Pulmonary artery endothelial cell (primary cell): Measurements from ENCODE around the gene TUBB4B. TPM values are rescaled to one million over a fixed set of nuclear protein-coding genes. Genes with fewer than 3 reads are reported as not detected.
"Not testable (repeated sequence)": the region's sequence is repeated elsewhere in the genome, so short reads cannot be mapped to it uniquely, and the experiment has no call there.

Experiments
- DNase-seq: peaks from one replicate; pipeline ENCODE4 v3.0.0-alpha.2; 2011; ENCODE audit warnings: low read depth, low spot score
- total RNA-seq: library from RNA; depleted of rRNA; stranded (reverse); fragments of >200 nt; gene quantifications from 2 replicates; pipeline ENCODE4 v1.2.3, GENCODE V29; 2014

The TUBB4B gene
- total RNA-seq, 1 donor from 2014 or later, result 279 TPM

DNA sequence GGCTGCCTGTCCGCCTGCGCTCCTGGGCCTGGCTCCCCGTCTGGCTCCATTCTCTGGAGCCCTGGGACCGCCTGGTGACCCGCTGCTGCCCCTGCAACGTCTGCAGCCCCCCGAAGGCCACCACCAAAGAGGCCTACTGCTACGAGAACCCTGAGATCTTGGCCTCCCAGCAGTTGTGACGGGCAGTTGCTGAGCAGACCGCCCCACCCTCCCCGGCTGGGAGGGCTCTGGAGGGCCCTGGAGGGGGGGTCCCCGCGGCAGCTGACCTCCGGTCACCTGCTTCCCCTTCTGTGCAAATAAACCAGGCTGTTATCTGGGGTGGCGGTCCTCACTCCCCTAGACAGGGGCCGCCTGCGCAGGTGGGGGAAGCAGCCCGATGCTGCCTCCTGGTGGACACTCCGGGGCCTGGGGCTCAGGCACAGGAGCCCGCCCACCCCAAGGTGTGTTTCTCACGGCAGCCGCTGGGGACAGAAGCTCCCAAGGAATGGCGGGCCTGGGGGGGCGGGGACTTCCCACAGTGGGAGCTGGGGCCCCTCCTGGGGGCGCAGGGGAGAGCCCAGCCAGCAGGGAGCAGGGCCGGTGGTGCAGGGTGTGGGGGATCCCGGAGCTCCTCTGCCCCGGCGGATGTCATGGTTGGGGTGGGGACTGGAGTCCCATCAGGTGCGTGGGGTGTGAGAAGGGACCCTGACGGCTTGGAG, 4.7 kb upstream of the TUBB4B start:
- DNase-seq, result peak; percentile 35

DNA sequence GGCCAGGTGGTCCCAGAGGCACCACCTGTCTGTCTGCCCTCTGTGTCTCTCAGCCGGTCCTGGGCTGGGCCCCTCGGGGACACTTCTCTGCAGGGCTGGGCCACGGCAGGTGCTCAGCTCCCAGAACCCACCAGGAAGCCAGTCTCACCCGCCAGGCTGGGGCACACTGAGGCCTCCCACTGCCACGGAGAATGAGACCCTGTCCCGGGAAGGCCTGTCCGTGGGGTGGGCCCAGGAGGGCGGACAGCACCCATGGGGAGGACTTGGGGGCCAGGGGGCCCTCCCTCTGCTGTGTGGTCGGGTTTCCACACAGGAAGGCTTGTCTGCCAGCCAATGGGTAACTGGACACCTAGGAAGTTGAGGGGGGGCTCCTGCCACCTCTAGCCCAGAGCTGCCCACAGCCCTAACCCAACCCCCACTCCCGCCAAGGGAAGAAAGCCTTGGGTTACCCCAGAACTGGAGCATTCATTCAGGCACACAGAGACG, 4.1 kb upstream of the TUBB4B start:
- no peak for DNase-seq

DNA sequence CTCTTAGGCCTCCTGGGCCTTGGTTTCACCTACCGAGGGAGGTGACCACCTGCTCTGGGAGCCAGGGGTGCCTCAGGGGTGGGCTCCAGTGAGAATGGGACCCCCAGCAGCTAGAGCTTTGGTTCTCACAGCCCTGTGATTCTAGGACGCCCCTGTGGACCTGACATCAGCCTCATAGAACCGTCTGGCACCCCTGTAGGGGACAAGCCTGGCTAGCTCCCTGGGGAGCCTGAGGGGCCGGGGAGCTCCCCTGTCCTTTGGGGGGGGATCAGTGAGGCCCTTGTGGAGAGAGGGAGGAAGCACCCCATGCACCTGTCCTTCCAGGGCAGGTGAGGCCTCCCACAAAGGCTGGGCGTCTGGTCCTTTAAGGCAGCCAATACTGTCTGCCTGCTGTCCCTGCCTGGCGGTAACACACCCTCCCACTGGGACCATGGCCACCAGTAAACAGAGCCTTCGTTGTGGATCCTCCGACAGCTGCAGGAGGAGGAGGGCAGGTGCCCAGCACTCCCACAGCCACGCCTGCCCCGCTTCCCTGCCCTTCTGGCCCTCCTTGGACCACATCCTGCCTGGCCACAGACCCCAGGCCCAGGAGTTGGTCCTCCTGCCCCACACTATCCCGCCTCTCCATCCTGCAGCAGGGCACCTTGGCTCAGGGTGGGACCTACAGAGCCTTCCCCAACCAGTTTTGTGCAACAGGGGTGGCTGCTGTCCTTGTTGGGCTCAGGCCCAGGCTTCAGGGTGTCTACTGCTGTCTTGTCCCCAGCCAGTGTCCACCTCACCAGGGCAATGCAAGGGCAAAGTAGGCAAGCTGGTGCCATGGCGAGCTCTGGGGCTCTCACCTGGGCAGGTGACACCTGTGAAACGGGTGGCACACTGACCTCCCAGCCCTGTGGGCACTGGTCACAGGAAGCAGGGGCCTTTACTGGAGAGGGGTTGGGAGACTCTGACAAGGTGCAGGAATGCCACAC, 3.0 kb upstream of the TUBB4B start:
- DNase-seq, result no peak

DNA sequence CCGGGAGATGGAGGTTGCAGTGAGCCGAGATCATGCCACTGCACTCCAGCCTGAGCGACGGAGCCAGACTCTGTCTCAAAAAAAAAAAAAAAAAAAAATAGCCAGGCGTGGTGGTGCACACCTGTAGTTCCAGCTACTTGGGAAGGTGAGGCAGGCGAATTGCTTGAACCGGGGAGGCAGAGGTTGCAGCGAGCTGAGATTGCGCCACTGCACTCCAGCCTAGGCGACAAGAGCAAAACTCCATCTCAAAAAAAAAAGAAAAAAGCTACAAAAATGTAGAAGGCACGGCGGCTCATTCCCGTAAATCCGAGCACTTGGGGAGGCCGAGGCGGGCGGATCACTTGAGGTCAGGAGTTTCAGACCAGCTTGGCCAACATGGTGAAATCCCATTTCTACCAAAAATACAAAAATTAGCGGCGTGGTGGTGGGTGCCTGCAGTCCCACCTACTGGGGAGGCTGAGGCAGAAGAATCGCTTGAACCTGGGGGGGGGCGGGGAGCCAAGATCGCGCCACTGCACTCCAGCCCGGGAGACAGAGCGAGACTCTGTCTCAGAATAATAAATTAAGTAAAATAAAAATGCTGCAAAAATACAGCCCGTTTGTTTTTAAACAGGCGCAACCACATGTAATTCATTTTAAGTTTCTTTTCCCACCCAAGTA, 1.4 kb upstream of the TUBB4B start:
- DNase-seq, result not testable (repeated sequence)

DNA sequence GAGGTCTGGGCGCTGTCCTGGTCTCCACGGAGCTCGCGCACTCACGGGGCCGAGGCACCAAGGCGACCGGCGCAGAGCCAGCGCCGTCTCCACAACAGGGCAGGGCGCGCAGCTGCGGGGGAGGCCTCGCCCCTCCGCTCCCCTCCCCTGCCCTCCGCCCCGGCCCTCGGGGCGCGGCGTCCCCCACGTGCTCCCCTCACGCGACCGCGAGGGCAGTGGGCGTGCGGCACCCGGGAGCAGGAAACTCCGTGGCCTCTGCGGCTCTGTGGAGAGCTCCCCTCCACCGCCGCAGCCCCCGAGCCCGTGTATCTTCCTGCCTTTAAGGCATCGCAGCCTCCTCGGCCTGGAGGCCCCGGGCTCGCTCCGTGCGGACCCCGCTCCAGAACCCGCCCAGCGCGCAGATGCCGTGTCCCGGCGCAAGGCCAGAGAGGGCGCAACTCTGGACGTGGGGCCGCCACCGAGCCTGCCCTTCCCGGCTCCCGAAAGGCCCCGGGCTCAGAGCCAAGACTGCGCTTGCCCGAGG, 708 bp upstream of the TUBB4B start:
- peak; percentile 30 for DNase-seq

DNA sequence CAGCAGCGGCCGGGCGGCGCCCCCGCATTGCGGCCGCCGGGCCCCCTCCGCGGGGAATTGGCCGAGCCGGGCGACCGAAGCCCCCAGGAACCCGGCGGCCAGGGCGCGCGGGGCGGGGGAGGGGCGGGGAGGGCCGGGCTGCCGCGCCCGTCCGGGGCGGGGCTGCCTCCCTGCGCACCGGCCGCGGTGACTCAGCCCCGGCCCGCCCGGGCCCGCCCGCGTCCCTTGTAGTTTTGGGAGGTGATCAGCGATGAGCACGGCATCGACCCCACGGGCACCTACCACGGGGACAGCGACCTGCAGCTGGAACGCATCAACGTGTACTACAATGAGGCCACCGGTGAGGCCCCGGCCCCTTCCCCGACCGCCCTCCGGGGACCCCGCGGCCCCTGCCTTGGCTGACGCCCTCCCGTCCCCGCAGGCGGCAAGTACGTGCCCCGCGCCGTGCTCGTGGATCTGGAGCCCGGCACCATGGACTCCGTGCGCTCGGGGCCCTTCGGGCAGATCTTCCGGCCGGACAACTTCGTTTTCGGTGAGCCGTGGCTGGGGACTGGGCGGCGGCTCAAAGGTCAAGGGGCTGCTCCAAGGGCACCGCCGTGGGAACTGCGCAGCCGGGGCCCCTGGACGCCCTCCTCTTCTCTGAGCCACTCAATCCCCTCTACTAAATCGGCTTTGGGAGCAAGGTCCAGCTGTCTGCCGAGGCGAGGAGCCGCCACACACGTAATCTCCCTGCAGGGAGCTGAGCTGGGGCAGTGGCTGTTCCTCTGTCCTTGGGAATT, 592 bp downstream of the TUBB4B start:
- no peak for DNase-seq

DNA sequence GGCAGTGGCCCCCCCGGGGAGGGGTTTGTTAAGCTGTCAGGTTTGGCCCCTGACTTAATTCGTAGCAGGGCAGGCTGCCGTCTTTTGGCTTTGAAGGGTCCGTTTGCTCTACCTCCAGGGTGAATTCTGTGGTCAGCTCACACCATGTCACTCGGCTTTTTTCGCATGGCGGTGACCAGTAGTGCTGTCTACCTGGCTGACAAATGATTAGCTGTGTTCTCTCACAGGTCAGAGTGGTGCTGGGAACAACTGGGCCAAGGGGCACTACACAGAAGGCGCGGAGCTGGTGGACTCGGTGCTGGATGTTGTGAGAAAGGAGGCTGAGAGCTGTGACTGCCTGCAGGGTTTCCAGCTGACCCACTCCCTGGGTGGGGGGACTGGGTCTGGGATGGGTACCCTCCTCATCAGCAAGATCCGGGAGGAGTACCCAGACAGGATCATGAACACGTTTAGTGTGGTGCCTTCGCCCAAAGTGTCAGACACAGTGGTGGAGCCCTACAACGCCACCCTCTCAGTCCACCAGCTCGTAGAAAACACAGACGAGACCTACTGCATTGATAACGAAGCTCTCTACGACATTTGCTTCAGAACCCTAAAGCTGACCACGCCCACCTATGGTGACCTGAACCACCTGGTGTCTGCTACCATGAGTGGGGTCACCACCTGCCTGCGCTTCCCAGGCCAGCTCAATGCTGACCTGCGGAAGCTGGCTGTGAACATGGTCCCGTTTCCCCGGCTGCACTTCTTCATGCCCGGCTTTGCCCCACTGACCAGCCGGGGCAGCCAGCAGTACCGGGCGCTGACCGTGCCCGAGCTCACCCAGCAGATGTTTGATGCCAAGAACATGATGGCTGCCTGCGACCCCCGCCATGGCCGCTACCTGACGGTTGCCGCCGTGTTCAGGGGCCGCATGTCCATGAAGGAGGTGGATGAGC, 1.4 kb downstream of the TUBB4B start:
- no peak for DNase-seq

DNA sequence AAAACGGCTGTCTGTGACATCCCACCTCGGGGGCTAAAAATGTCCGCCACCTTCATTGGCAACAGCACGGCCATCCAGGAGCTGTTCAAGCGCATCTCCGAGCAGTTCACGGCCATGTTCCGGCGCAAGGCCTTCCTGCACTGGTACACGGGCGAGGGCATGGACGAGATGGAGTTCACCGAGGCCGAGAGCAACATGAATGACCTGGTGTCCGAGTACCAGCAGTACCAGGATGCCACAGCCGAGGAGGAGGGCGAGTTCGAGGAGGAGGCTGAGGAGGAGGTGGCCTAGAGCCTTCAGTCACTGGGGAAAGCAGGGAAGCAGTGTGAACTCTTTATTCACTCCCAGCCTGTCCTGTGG, 2.2 kb downstream of the TUBB4B start:
- DNase-seq, result not testable (repeated sequence)

DNA sequence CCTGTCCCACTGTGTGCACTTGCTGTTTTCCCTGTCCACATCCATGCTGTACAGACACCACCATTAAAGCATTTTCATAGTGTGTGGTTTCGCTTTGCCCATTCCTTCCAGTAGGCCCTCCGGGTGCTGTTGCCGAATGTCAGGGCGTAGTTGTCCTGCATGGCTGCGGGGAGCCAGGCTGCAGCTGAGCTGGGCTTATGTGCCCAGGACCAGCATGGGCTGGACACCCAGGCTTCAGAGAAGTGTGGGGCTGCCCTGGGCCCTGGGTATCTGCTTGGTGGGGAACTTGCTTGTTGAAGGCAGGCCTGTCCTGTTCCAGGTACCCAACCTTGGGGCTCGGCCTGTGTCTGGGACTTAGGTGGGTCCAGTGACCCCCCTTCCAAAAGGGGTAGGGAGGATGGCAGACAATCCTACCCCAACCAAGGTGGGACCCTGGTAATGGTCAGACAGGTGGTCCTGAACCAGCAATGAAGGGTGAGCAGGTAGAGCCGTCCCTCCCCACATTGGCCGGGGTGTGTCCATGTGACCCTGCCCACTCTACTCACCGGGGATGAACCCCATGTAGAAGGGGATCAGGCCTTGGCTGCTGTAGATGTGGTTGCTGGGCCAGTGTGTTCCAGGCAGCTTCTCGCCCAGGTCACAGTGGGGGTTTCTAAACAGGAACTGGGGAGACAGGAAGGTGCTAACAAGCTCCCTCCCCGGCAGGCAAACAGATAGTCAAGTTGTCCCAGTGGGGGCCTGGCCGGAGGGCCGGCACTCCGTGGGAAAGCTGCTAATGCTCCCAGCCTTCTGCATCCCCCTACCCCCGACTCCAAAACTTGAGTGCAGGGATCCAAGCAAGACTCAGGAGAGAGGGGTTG, 2.8 kb downstream of the TUBB4B start:
- DNase-seq, result no peak

DNA sequence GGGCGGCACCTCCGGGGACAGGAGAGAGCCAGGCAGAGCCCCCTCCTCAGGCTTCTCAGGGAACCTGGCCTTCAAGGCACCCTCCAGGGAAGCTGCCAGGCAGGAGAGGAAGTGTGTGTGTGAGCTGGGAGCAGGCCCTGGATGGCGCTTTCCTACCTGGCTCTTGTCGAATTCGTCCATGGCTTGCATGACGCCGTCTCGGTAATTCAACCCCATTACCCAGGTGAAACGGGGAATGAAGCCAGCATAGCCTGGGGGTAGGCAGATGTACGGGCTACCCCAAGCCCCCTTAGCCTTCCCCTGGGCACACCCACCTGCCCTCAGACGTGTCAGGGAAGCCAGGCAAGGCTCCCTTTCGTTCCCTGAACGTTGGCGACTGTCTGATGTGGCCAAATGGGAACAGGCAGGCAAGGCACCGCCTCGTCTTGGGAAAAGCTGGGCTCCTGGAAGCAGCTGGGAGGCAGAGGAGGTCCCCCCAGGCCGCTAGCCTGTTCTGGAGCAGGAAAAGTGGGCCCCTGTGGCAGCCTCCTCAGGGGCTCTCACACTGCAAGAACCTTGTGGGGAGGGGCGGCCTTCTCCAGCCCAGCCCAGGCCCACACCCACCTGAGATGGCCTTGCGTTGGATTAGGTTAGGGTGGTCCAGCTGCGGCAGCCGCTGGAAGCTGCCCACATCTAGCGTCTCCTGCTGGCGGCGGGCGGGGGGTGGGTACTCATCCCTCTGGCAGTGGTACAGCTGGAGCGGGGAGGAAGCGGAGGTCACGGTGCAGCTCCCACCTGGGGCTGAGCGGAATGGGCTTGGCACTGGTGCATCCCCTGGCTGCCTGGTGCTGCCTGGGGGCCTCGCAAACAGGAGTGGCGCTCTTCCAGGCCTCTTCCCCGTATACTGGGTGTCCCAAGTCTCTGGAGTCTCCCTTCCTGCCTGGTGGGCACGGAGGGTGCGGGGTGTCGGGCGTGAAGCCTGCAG, 3.7 kb downstream of the TUBB4B start:
- no peak for DNase-seq

DNA sequence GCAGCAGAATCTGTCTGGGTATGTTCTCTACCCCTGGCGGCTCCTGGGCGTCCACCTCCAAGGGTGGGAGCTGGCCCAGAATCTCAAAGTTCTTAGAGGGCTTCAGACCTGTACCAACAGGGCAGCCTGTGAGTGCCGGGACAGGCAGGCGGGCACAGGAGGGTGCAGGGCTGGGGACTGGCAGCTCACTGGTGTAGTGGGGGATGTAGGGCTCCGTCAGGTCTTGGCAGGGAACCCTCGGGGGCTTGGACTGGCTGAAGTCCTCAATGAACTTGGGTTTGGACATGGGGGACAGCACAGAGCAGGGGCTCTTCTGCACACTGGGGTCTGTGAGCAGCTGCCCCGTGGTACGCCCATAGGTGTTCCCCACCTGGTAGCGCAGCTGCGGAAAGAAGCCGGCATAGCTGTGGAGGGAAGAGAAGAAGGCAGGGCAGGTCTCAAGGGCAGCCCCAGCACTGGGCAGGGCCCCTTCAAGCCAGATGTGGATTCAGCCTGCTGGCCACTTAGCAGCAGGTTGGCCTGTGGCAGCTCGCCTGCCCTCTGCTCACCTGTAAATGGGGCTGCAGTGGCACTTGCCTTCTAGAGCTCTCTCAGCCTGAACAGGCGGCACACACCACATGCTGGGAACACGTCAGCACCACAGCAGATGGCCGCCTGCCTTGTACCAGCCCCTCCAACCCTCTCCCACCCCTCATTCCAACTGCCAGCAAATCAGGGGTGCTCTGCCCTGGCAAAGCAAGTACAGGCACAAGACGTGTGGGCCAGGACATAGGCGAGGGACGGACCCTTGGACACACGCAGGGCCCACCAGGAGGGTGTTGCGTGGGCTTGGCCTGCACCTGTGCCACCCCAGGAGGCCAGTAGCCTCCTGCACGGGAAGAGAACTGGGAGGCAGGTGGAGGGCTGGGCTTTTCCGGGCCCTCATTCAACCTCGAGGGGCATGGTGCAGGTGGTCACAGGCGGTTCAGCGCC, 4.6 kb downstream of the TUBB4B start:
- no peak for DNase-seq

DNA sequence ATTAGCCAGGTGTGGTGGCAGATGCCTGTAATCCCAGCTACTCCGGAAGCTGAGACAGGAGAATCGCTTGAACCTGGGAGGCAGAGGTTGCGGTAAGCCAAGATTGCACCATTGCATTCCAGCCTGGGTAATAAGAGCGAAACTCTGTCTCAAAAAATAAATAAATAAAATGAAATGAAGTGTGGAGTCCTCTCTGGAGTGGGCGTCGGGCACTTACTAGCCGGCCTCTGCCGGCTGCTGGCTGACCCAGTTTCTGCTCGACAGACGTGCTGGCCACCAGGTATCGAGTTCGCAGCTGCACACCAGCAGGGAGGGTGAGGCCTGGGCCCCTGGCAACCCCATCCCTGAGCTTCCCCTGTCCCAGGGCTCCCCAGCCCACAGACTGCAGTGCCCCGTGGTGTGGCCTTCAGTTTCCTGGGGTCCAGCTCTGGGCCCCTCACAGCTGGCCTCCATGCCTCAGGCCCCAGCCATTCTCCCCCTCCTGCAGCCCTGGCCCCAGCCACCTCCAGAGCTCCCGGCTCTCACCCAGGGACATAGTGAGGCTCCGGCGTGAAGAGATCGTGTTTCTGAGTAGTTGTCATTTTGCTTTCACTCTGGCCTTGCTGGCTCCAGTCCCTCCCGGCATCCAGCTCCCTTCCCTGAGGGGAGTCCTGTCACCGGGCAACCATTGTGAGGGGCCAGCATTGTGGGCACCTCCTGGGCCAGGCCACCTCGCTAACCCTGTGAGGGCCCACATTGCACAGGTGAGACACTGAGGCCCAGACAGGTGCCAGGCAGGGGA, 6.2 kb downstream of the TUBB4B start:
- no peak for DNase-seq

DNA sequence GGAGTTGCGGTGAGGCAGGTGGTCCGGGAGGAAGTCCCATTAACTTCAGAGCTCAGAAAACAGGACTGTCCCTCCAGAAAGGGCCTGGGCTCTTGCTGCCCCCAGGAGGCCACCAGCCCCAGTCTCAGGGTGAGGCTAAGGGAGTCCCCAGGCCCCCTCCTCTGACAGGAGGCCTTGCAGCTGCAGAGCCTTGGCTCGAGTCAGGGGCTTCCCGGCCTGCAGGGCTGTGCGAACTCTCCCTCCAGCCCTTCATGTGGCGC, 6.8 kb downstream of the TUBB4B start:
- DNase-seq, result no peak

DNA sequence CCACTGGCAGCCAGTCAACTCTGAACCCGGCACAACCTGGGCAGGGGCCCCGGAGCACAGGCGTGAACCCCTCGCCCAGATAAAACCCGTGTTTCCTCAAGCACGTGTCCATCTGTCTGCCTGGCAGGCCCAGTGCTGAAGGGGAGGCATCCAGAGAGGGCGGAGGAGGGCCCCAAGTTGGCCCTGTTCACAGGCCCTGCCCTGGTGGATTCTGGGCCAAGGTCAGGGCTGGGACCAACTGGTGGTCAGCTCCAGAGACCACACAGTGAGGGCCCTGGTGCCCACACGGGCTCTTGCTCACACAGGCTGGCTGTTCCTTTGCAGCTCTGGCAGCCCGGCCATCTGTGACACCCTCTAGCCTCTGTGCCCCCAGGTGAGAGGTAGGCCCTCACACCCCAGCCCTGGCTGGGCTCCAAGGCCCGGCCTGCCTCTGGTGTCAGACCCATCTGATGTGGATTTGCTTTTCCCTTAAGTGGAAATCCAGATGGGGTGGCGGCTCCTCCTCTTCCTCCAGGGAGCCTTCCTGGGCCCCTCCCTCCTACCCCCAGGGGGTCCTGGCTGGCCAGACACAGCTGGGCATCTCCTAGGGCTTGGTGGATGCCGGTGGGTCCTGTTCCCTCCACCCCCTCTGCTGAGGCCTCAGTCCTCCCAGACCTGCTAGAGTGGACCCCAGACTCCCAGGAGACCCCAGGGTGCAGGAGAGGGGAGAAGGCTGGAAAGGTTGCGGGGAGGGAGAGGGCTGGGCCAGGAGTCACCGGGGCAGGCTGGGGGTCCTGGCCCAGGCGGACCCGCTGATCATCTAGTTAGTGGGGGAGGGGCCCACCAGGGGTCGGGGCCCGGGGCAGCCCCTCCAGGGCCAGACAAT, 9.5 kb downstream of the TUBB4B start:
- DNase-seq, result no peak

DNA sequence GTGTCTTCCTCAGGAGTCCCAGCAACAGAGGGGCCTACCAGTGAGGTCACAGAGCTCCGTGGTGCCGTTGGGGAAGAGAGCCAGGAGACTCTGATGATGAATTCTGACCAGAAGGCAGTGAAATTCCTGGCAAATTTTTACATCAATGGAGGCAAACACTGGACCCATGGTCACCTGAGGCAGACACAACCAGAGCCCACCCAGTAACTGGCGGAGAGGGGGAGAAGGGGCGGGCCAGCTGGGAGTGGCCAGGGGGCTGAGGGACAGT, 10.0 kb downstream of the TUBB4B start, which contains the start of gene STPG3:
STPG3 (plus strand) TSS at position 93 of the 268 bp plus-strand sequence; CDS start at position 94, 1 bp downstream.
- no peak for DNase-seq
